NCI-H1694 (cell line): ENCODE measurements around the gene ST6GALNAC1.

Experiments used
- DNase-seq: peaks from one replicate; lab custom pipeline; 2025; lab: John Stamatoyannopoulos, UW

ST6GALNAC1 gene

GRCh38 chr17:76643553-76644148 is at the start of gene ST6GALNAC1:
Gene ST6GALNAC1 (minus strand): TSS chr17:76643757. CDS start chr17:76643638, 119 bp downstream.
- no peak for DNase-seq

- no peak for DNase-seq
Observed at GRCh38 chr17:76691379-76692191, 48.0 kb upstream of the ST6GALNAC1 start.

- DNase-seq, result no peak
Observed at GRCh38 chr17:76690596-76691280, 47.2 kb upstream of the ST6GALNAC1 start.

- DNase-seq, result no peak
Observed at GRCh38 chr17:76689859-76690258, 46.3 kb upstream of the ST6GALNAC1 start.

- DNase-seq, result no peak
Observed at GRCh38 chr17:76688165-76688622, 44.6 kb upstream of the ST6GALNAC1 start.

- DNase-seq, result no peak
Observed at GRCh38 chr17:76687298-76688164, 44.0 kb upstream of the ST6GALNAC1 start.

GRCh38 chr17:76686538-76687297 is 43.2 kb upstream of the ST6GALNAC1 start:
- DNase-seq, result no peak

GRCh38 chr17:76685846-76686245 is 42.3 kb upstream of the ST6GALNAC1 start:
- no peak for DNase-seq

GRCh38 chr17:76685366-76685765 is 41.8 kb upstream of the ST6GALNAC1 start:
- no peak for DNase-seq

- DNase-seq, result no peak
Observed at GRCh38 chr17:76684756-76685155, 41.2 kb upstream of the ST6GALNAC1 start.

- no peak for DNase-seq
Observed at GRCh38 chr17:76683921-76684745, 40.6 kb upstream of the ST6GALNAC1 start.

GRCh38 chr17:76683011-76683755 is 39.6 kb upstream of the ST6GALNAC1 start:
- DNase-seq, result no peak

- no peak for DNase-seq
Observed at GRCh38 chr17:76682296-76682695, 38.7 kb upstream of the ST6GALNAC1 start.

GRCh38 chr17:76681222-76682137 is 37.9 kb upstream of the ST6GALNAC1 start:
- peak; percentile 79 for DNase-seq

GRCh38 chr17:76679239-76679638 is 35.7 kb upstream of the ST6GALNAC1 start:
- DNase-seq, result no peak

- DNase-seq, result no peak
Observed at GRCh38 chr17:76678330-76678729, 34.8 kb upstream of the ST6GALNAC1 start.

GRCh38 chr17:76677406-76677805 is 33.8 kb upstream of the ST6GALNAC1 start:
- DNase-seq, result no peak

GRCh38 chr17:76676629-76677028 is 33.1 kb upstream of the ST6GALNAC1 start:
- DNase-seq, result no peak
